Measurements from ENCODE around the gene TFDP2. TPM values are rescaled to one million over a fixed set of nuclear protein-coding genes. Genes with fewer than 3 reads are reported as not detected.

TFDP2 gene
- total RNA-seq, 1 donor = 28.5 TPM

GRCh38 chr3:142072816-142073215 is 76.5 kb downstream of the TFDP2 start:
- H3K4me3 ChIP-seq (ENCODE audit: low read depth, low read length) = no peak overlapping the region
- no peak for DNase-seq (ENCODE audit: low read depth)
- no peak for TF ChIP-seq CTCF (IDR thresholded peaks at IDR 0.05; ENCODE audit: insufficient read depth, low read length)

GRCh38 chr3:142065932-142066331 is 83.4 kb downstream of the TFDP2 start:
- no peak for DNase-seq (ENCODE audit: low read depth)
- no peak for TF ChIP-seq CTCF (IDR thresholded peaks at IDR 0.05; ENCODE audit: insufficient read depth, low read length)
- no peak overlapping the region for H3K4me3 ChIP-seq (ENCODE audit: low read depth, low read length)

- DNase-seq (ENCODE audit: low read depth) = no peak
- H3K4me3 ChIP-seq (ENCODE audit: low read depth, low read length) = no peak overlapping the region
- no peak for TF ChIP-seq CTCF (IDR thresholded peaks at IDR 0.05; ENCODE audit: insufficient read depth, low read length)
Measured at GRCh38 chr3:142065344-142065743, 84.0 kb downstream of the TFDP2 start.

- no peak for TF ChIP-seq CTCF (IDR thresholded peaks at IDR 0.05; ENCODE audit: insufficient read depth, low read length)
- H3K4me3 ChIP-seq (ENCODE audit: low read depth, low read length) = no peak overlapping the region
- DNase-seq (ENCODE audit: low read depth) = no peak
Measured at GRCh38 chr3:142064454-142064853, 84.9 kb downstream of the TFDP2 start.

- DNase-seq (ENCODE audit: low read depth) = peak; percentile 10
- TF ChIP-seq CTCF (IDR thresholded peaks at IDR 0.05; ENCODE audit: insufficient read depth, low read length) = no peak
- no peak overlapping the region for H3K4me3 ChIP-seq (ENCODE audit: low read depth, low read length)
Measured at GRCh38 chr3:142057331-142057725, 92.0 kb downstream of the TFDP2 start.

- no peak overlapping the region for H3K4me3 ChIP-seq (ENCODE audit: low read depth, low read length)
- DNase-seq (ENCODE audit: low read depth) = no peak
- no peak for TF ChIP-seq CTCF (IDR thresholded peaks at IDR 0.05; ENCODE audit: insufficient read depth, low read length)
Measured at GRCh38 chr3:142056656-142057330, 92.6 kb downstream of the TFDP2 start.

- H3K4me3 ChIP-seq (ENCODE audit: low read depth, low read length) = no peak overlapping the region
- no peak for TF ChIP-seq CTCF (IDR thresholded peaks at IDR 0.05; ENCODE audit: insufficient read depth, low read length)
- DNase-seq (ENCODE audit: low read depth) = no peak
Measured at GRCh38 chr3:142053835-142054234, 95.5 kb downstream of the TFDP2 start.
